ENCODE measurements around the gene CELF2.

- no peak for TF ChIP-seq EZH2phosphoT487 (IDR thresholded peaks at IDR 0.05; ENCODE audit: insufficient read depth, low read depth)
- TF ChIP-seq EZH2 (IDR thresholded peaks at IDR 0.05; ENCODE audit: insufficient read depth, poor library complexity, severe bottlenecking) = no peak
Measured at GRCh38 chr10:11284291-11285085, 266.8 kb downstream of the CELF2 start.

Data from GM23248 (cell line).